Thyroid gland (tissue), 4 donors: ENCODE measurements around the gene LLGL1.

ENCODE experiments used
- POLR2A ChIP-seq, 2 donors: fragments of 450-650 bp; IDR thresholded peaks; one replicate each; pipeline ENCODE4 v1.6.1; 2017; ENCODE audit warnings: antibody characterized with exemption in 2 of 2, mild to moderate bottlenecking in 2 of 2, moderate library complexity in 1 of 2
- TF ChIP-seq, protein P1 (sequence below), 6 experiments: fragments of 200-600 bp in 3 of 6; fragments of 450-650 bp in 3 of 6; sonication (generic) in 3 of 6; IDR thresholded peaks; one replicate each; pipeline ENCODE4 v1.5.1; 2016 to 2019; ENCODE audit warnings: antibody characterized with exemption in 6 of 6, mild to moderate bottlenecking in 2 of 6, inconsistent platforms in 1 of 6, moderate library complexity in 1 of 6

GRCh38 chr17:18205861-18206260, 19.6 kb upstream of the LLGL1 start:
- TF ChIP-seq, protein P1, sequence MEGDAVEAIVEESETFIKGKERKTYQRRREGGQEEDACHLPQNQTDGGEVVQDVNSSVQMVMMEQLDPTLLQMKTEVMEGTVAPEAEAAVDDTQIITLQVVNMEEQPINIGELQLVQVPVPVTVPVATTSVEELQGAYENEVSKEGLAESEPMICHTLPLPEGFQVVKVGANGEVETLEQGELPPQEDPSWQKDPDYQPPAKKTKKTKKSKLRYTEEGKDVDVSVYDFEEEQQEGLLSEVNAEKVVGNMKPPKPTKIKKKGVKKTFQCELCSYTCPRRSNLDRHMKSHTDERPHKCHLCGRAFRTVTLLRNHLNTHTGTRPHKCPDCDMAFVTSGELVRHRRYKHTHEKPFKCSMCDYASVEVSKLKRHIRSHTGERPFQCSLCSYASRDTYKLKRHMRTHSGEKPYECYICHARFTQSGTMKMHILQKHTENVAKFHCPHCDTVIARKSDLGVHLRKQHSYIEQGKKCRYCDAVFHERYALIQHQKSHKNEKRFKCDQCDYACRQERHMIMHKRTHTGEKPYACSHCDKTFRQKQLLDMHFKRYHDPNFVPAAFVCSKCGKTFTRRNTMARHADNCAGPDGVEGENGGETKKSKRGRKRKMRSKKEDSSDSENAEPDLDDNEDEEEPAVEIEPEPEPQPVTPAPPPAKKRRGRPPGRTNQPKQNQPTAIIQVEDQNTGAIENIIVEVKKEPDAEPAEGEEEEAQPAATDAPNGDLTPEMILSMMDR (IDR thresholded peaks at IDR 0.05): no peak
- TF ChIP-seq POLR2A (IDR thresholded peaks at IDR 0.05): no peak
